A673 (cell line): ENCODE measurements around the gene PTPA. TPM values are rescaled to one million over a fixed set of nuclear protein-coding genes. Genes with fewer than 3 reads are reported as not detected.

Experiments
- BruUV-seq: library from RNA; stranded (reverse); fragments of 400-500 nt; replicated peaks from 2 replicates; lab custom pipeline; 2021; lab: Mats Ljungman, UMichigan
- CTCF ChIA-PET: fragments of 300-600 bp; sonication (Branson Sonifier 250); formaldehyde crosslinking; loops from one replicate; lab custom pipeline; 2022; ENCODE audit warnings: antibody characterized with exemption; lab: Charles Lee
- POLR2A ChIA-PET: fragments of 300-600 bp; sonication (Branson Sonifier 250); formaldehyde crosslinking; loops from one replicate; lab custom pipeline; 2022; ENCODE audit warnings: antibody characterized with exemption; ENCODE audit not compliant: low non-redundant PET; lab: Charles Lee
- DNase-seq: peaks from one replicate; pipeline ENCODE4 v3.0.0-alpha.2; 2015; ENCODE audit warnings: low spot score
- H3K27ac ChIP-seq: fragments of 200-600 bp; sonication (generic); 2 replicates; pipeline ENCODE4 v1.5.1; 2016; ENCODE audit warnings: mixed run types, low read depth, mild to moderate bottlenecking, mixed read lengths, antibody characterized with exemption, low read length; ENCODE audit not compliant: poor library complexity, severe bottlenecking
- H3K27me3 ChIP-seq: fragments of 200-600 bp; sonication (generic); replicated peaks from 2 replicates; pipeline ENCODE4 v1.6.1; 2017; ENCODE audit warnings: mixed run types, low read depth, mild to moderate bottlenecking, mixed read lengths, antibody characterized with exemption, low read length; ENCODE audit not compliant: insufficient read depth, poor library complexity
- H3K36me3 ChIP-seq: fragments of 200-600 bp; sonication (generic); 2 replicates; pipeline ENCODE4 v1.6.1; 2016; ENCODE audit warnings: mixed run types, mild to moderate bottlenecking, mixed read lengths, antibody characterized with exemption, low read length; ENCODE audit not compliant: insufficient read depth, poor library complexity, severe bottlenecking
- H3K4me1 ChIP-seq: fragments of 200-600 bp; sonication (generic); 2 replicates; pipeline ENCODE4 v1.6.1; 2017; ENCODE audit warnings: mixed run types, mild to moderate bottlenecking, mixed read lengths, antibody characterized with exemption, low read length; ENCODE audit not compliant: insufficient read depth, poor library complexity, severe bottlenecking
- H3K4me3 ChIP-seq: fragments of 200-600 bp; sonication (generic); 2 replicates; pipeline ENCODE4 v1.5.1; 2016; ENCODE audit warnings: low read depth, mixed run types, mild to moderate bottlenecking, mixed read lengths, low read length; ENCODE audit not compliant: poor library complexity, severe bottlenecking
- H3K9me3 ChIP-seq: fragments of 200-600 bp; sonication (generic); 2 replicates; pipeline ENCODE4 v1.6.1; 2016; ENCODE audit warnings: mixed run types, low read depth, mild to moderate bottlenecking, mixed read lengths, antibody characterized with exemption, low read length; ENCODE audit not compliant: poor library complexity, severe bottlenecking
- CTCF ChIP-seq: fragments of 300-800, 200-600 bp; sonication (generic); conservative IDR thresholded peaks from 2 replicates; pipeline ENCODE4 v1.5.1; 2017; ENCODE audit warnings: low read depth, mild to moderate bottlenecking, antibody characterized with exemption, low read length, moderate library complexity, mixed read lengths
- EZH2 ChIP-seq: fragments of 200-600 bp; sonication (generic); IDR thresholded peaks from 2 replicates; pipeline ENCODE4 v1.6.1; 2017; ENCODE audit warnings: borderline replicate concordance, low read depth, mild to moderate bottlenecking, mixed read lengths, antibody characterized with exemption, low read length; ENCODE audit not compliant: poor library complexity, severe bottlenecking
- intact Hi-C: fragments of 100-400 bp; cut with micrococcal nuclease; formaldehyde crosslinking; loops from one replicate; pipeline ENCODE4 v1.10.0; 2022; ENCODE audit not compliant: unreplicated experiment
- total RNA-seq: library from RNA; stranded (reverse); gene quantifications from 2 replicates; pipeline ENCODE4 v1.2.3, GENCODE V29; 2021

Gene PTPA
- total RNA-seq, 1 experiment from 2014 or later, result 157 TPM

- H3K4me1 ChIP-seq, result peaks cover 26% of the 10 kb centered on the region
- no peak overlapping the region for H3K4me3 ChIP-seq
- TF ChIP-seq EZH2 (no peak), CTCF (no peak)
- CTCF ChIA-PET, result no interaction called here
- H3K36me3 ChIP-seq, result no peaks in the 10 kb centered on the region
- H3K27ac ChIP-seq, result no peak overlapping the region
- POLR2A ChIA-PET, result no interaction called here
- no peaks in the 10 kb centered on the region for H3K27me3 ChIP-seq
- intact Hi-C loops, result no loop called here
- H3K9me3 ChIP-seq, result no peaks in the 10 kb centered on the region
- BruUV-seq, result no TSS peak
- DNase-seq, result no peak
Observed at GRCh38 chr9:129170229-129170628, 59.0 kb downstream of the PTPA start.

GRCh38 chr9:129171993-129172751 lies 61.0 kb downstream of the PTPA start:
- no peak overlapping the region for H3K27ac ChIP-seq
- no peaks in the 10 kb centered on the region for H3K27me3 ChIP-seq
- no peak overlapping the region for H3K4me3 ChIP-seq
- BruUV-seq, result no TSS peak
- intact Hi-C loops, result no loop called here
- H3K4me1 ChIP-seq, result peaks cover 26% of the 10 kb centered on the region
- DNase-seq, result no peak
- no peaks in the 10 kb centered on the region for H3K36me3 ChIP-seq
- no peak for TF ChIP-seq EZH2
- TF ChIP-seq CTCF, result no peak
- POLR2A ChIA-PET, result interaction anchor here (0.7 kb wide), 1 partner anchor 32 kb away, joined by 12 read pairs; no protein-coding TSS in a partner anchor
- no peaks in the 10 kb centered on the region for H3K9me3 ChIP-seq
- CTCF ChIA-PET, result interaction anchor here (0.5 to 1.2 kb wide), 6 partner anchors 8 to 40 kb away, joined by 3 to 7 read pairs (median 4); no protein-coding TSS in a partner anchor

- BruUV-seq, result no TSS peak
- H3K27ac ChIP-seq, result no peak overlapping the region
- intact Hi-C loops, result no loop called here
- H3K36me3 ChIP-seq, result no peaks in the 10 kb centered on the region
- DNase-seq, result no peak
- H3K27me3 ChIP-seq, result no peaks in the 10 kb centered on the region
- CTCF ChIA-PET, result interaction anchor here (0.5 to 1.3 kb wide), 4 partner anchors 8 to 41 kb away, joined by 3 to 4 read pairs (median 4); no protein-coding TSS in a partner anchor
- no peak for TF ChIP-seq EZH2
- no peak for TF ChIP-seq CTCF
- no peaks in the 10 kb centered on the region for H3K9me3 ChIP-seq
- peaks cover 20% of the 10 kb centered on the region for H3K4me1 ChIP-seq
- POLR2A ChIA-PET, result interaction anchor here (0.6 kb wide), 1 partner anchor 452 kb away, joined by 3 read pairs; no protein-coding TSS in a partner anchor
- no peak overlapping the region for H3K4me3 ChIP-seq
Observed at GRCh38 chr9:129172816-129173215, 61.6 kb downstream of the PTPA start.
